ENCODE data around the gene TNNC2.
A peak's percentile ranks its signal among the peaks of the same experiment; 100 is the strongest.

The TNNC2 gene

GRCh38 chr20:45779011-45779915 lies 47.8 kb downstream of the TNNC2 start:
- TF ChIP-seq YY1 (IDR thresholded peaks at IDR 0.05; ENCODE audit: low read depth) (peak; percentile 51; the same call in 1 of the 2 replicates), MAX (IDR thresholded peaks at IDR 0.05) (0 out of 2 replicates have a peak, but pooled peaks have one; percentile 13), REST (IDR thresholded peaks at IDR 0.05; ENCODE audit: low read depth) (no peak), NFIC (IDR thresholded peaks at IDR 0.05) (peak; percentile 87), EGR1 (IDR thresholded peaks at IDR 0.05) (no peak), TAF1 (IDR thresholded peaks at IDR 0.05; ENCODE audit: low read depth) (no peak), TEAD4 (IDR thresholded peaks at IDR 0.05) (no peak), CEBPB (IDR thresholded peaks at IDR 0.05) (no peak), EP300 (IDR thresholded peaks at IDR 0.05; ENCODE audit: borderline replicate concordance) (peak; percentile 67), CREB1 (IDR thresholded peaks at IDR 0.05; ENCODE audit: low read depth) (no peak), FOXM1 (IDR thresholded peaks at IDR 0.05; ENCODE audit: borderline replicate concordance, low read depth) (no peak), USF1 (IDR thresholded peaks at IDR 0.05) (no peak), TCF12 (IDR thresholded peaks at IDR 0.05; ENCODE audit: low read depth) (peak; percentile 71), ZBTB7A (IDR thresholded peaks at IDR 0.05; ENCODE audit: low read depth) (no peak), RAD21 (IDR thresholded peaks at IDR 0.05; ENCODE audit: low read depth) (no peak)

GRCh38 chr20:45776931-45777330 lies 50.2 kb downstream of the TNNC2 start:
- TF ChIP-seq CEBPB (IDR thresholded peaks at IDR 0.05) (no peak), TCF12 (IDR thresholded peaks at IDR 0.05; ENCODE audit: low read depth) (no peak), YY1 (IDR thresholded peaks at IDR 0.05; ENCODE audit: low read depth) (no peak), ZBTB7A (IDR thresholded peaks at IDR 0.05; ENCODE audit: low read depth) (no peak), NFIC (IDR thresholded peaks at IDR 0.05) (no peak), EP300 (IDR thresholded peaks at IDR 0.05; ENCODE audit: borderline replicate concordance) (no peak), RAD21 (IDR thresholded peaks at IDR 0.05; ENCODE audit: low read depth) (no peak), FOXM1 (IDR thresholded peaks at IDR 0.05; ENCODE audit: borderline replicate concordance, low read depth) (no peak), TEAD4 (IDR thresholded peaks at IDR 0.05) (no peak), TAF1 (IDR thresholded peaks at IDR 0.05; ENCODE audit: low read depth) (no peak), REST (IDR thresholded peaks at IDR 0.05; ENCODE audit: low read depth) (no peak), MAX (IDR thresholded peaks at IDR 0.05) (no peak)

- TF ChIP-seq CREB1 (IDR thresholded peaks at IDR 0.05; ENCODE audit: low read depth): no peak
- TF ChIP-seq REST (IDR thresholded peaks at IDR 0.05; ENCODE audit: low read depth): no peak
- no peak for TF ChIP-seq EP300 (IDR thresholded peaks at IDR 0.05; ENCODE audit: borderline replicate concordance)
- TF ChIP-seq EGR1 (IDR thresholded peaks at IDR 0.05): no peak
- TF ChIP-seq TEAD4 (IDR thresholded peaks at IDR 0.05): no peak
- no peak for TF ChIP-seq FOXM1 (IDR thresholded peaks at IDR 0.05; ENCODE audit: borderline replicate concordance, low read depth)
- TF ChIP-seq TAF1 (IDR thresholded peaks at IDR 0.05; ENCODE audit: low read depth): no peak
- no peak for TF ChIP-seq TCF12 (IDR thresholded peaks at IDR 0.05; ENCODE audit: low read depth)
- no peak for TF ChIP-seq RAD21 (IDR thresholded peaks at IDR 0.05; ENCODE audit: low read depth)
- TF ChIP-seq ZBTB7A (IDR thresholded peaks at IDR 0.05; ENCODE audit: low read depth): no peak
- TF ChIP-seq CEBPB (IDR thresholded peaks at IDR 0.05): no peak
- TF ChIP-seq USF1 (IDR thresholded peaks at IDR 0.05): no peak
- TF ChIP-seq YY1 (IDR thresholded peaks at IDR 0.05; ENCODE audit: low read depth): no peak
- no peak for TF ChIP-seq NFIC (IDR thresholded peaks at IDR 0.05)
- no peak for TF ChIP-seq MAX (IDR thresholded peaks at IDR 0.05)
Measured at GRCh38 chr20:45775411-45775810, 51.7 kb downstream of the TNNC2 start.

Measured in Ishikawa (cell line).